ENCODE results near the gene RABGGTA.

The RABGGTA gene

DNA sequence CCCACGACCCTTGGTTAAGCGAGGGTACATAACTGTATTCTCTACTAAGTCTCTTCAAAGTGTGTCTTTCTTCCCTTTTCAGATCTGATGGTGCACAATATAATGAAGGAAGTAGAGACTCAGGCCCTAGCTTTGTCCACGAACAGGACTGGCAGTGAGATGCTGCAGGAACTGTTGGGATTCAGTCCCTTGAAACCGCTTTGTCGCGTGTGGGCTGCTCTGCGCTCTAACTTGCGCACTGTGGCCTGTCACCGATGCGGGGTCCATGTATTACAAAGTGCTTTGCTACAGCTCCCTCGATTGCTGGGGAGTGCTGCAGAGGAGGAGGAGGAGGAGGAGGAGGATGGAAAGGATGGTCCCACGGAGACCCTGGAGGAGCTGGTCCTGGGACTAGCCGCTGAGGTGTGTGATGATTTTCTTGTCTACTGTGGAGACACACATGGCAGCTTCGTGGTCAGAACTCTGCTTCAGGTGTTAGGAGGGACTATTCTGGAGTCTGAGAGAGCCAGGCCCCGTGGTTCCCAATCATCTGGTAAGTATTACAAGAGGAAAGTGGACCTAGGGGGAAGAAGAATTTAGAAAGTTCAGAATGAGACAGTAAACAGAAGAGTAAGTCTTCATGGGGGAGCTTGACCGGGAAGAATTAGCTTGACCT is 29.1 kb upstream of the RABGGTA start:
- no peak for DNase-seq (ENCODE audit: low spot score)

DNA sequence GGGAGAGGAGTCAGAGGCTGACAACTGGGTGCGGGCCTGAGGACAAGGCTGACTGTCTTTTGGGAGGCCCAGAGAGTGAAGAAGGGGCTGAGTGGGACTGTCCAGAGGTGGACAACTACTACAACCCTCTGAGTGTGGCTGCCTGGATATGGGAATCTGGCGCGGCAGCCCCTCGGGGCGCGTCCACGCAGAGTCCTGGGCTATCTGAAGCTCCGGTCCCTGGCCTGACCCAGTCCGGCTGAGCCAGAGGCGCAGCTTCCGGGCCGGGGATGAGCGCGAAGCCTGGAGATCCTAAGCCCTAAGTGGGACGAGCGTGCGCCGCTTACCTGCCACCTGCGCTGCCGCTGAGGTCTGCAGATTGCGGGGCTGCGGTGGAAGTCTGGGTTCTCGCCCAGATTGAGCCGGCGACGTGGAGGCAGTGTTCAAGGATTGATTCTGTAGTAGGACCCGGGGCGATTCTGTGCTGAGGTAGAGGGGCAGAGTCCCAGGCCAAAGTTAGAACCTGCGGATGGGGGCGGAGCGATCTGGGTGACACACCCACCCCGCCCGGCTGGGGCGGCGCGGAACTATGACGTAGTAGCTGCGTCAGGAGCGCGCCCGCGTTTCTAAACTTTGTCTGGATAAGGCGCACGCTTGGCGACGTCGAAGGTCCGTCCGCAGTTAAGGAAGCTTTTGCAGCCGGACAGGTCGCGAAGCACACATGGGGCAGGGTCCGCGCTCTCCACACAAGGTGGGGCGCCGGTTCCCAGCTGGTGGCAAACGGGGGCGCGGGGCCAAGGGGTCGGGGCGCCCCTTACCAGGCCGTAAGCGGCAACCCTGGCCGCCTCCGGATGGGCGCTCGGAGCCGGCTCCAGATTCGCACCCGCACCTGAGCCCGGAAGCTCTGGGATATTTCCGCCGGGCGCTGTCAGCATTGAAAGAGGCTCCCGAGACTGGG is 28.1 kb upstream of the RABGGTA start, which contains the start of the genes DHRS1 and NOP9:
Gene DHRS1 (minus strand): TSS at position 526 of the 937 bp plus-strand sequence. CDS start 674 bp downstream, outside the sequence.
Gene NOP9 (plus strand): TSS at position 596 of the 937 bp plus-strand sequence. CDS start 105 bp downstream, at position 701.
- peak; percentile 96 for DNase-seq (ENCODE audit: low spot score)

DNA sequence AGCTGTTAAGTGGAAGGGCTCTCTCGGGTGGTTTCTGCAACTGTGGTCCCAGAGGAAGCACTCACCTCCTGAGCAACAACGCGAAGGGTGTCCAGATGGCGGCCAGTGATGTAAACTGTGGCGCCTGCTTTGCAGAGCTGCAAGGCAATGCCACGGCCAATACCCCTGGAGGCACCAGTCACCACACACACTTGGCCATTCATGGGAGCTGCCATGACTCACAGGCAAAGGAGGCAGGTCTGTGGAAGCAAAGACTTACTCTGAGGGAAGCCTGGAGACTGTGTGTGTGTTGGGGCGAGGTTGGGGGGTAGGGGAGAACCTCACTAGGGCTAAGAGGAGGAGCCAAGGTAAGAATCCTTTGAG is 27.5 kb upstream of the RABGGTA start:
- peak; percentile 47 for DNase-seq (ENCODE audit: low spot score)

DNA sequence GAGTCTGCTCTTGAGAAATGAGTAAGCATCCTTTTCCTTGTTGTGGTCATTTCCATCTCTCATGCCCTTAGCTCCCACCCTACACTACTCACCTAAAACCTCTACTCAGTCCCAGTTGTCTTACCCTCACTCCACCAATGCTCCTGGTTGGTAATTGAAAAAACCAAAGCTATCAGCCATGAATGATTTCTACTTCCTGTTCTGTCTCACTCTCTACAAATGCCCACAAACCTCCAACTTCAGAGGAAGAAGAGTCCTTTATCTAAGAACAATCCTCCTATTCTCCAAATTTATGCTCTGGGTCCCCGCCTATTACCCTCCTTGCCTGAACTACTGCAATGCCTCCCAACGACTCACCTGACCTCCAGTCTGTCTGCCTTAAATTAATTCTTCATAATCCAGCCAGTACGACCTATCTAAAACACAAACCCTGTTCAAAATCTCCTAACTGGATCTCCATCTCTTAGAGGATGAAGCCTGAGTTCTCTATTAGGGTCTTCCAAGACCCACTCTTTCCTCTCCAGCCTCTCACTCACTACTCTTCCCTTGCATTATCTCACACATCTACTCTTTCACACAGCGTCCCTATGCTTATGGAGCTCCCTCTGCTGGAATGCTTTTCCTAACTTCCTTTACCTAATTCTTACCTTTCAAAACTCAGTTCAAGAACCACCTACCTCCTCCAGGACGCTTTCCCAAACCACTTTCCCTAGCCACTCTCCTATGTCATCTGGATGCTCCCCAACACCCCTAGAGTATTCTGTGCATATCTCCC is 26.0 kb upstream of the RABGGTA start:
- DNase-seq (ENCODE audit: low spot score) = peak; percentile 67

DNA sequence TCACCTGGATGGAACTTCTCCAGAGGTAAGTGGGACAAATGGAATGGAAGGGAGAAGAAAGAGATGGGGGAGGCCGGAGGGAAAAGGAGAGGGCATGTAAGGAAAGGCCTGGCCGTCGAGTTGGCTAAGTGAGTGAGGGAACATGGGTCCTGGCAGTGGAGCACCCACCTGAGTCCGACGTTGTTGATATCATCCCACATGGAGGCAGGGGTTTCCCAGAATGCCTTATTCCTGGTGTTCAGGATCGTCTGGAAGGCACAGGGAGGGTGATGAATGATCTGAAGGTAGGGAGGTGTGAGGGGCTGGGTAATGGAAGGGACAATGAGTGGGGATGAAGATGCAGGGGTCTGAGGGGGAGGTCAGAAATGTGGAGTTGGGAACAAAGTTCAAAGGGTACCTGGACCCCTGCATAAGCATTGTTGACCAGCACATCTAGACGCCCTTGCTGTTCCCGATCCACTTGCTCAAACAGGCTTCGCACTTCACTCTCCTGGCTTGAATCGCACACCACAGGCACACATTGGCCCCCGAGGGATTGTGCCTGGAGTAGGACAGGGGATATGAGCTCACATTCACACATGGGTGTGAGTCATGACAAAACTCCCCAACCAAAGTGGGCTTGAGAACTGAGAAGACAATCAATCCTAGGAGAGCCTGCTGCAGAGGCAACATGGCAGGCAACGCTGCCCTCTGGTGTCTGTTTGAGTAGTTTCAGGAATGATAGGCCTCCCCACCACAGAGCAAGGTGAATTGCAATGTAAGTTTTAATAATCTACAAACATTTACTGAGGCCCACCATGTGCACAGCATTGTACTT is 25.2 kb upstream of the RABGGTA start:
- peak; percentile 79 for DNase-seq (ENCODE audit: low spot score)

DNA sequence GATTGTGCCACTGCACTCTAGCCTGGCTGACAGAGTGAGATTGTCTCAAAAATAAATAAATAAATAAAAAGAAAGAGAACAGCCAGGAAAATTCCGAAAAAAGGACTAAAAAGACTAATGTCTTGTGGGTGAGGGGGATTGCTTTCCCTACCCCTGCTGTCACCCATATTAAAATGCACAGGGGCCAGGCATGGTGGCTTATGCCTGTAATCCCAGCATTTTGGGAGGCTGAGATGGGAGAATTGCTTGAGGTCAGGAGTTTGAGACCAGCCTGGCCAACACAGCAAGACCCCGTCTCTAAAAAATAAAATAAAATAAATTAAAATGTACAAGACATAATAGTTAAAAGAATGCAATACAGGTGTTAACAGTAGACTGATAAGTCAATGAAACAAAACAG is 22.1 kb upstream of the RABGGTA start:
- DNase-seq (ENCODE audit: low spot score) = no peak

DNA sequence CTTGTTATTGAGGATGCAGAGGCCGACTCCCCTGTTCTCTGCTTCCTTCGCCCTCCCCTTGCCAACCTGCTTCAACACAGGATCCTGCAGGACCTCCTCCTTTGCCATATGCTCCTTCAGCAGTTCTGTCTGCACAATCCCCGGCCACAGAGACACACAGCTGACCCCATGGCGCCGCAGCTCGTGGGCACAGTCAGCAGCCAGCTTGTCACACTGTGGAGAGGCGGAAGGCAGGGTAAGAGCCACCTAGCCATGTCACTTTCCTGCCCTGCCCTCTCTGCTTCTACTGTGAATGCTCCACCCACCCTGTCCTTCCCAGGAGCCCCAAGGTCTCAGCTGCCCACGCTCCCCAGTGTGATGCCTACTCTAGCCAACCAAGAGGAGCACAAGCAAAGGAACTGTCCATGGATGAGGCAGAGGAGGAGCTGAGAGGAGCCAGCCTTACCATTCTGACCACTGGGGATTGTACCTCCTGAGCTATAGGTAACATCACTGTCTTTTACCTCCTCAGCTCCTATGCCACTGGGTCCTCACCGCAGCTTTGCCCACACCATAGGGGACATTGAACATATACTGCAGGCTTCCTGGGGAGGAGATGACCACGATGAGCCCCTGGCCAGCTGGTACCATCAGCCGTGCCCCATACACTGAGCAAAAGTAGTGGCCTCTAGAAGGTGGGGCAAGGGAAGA is 20.9 kb upstream of the RABGGTA start:
- no peak for DNase-seq (ENCODE audit: low spot score)

DNA sequence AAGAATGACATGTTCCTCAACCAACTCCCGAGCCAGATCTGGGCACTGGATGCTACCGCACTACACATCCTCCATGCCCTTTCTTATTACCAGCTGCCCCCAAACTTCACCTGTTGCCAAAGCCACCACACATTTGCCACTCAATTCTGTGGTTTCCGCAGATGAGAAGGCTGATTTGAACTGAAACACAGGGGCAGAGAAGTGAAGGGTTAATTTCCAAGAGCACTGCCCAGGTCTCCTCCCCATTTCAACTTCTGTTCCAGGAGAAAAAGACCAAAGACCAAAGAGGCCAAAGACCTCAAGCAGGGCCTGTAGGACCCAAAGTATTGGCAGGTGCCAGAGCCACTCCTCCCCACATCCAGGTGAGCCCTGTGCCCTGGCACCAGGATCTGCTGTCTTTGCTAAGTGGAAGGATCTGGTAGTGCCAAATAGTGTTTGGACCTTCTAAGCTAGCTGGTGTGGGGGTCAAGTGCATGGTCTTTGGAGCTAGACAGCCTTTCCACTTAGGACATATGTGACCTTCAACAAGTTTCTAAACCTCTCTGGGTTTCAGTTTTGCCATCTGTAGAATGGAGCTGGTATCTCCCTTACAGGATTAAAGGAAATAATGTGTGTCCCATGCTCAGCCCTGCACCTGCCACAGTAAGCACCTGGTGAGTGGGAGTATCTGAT is 20.2 kb upstream of the RABGGTA start:
- no peak for DNase-seq (ENCODE audit: low spot score)

DNA sequence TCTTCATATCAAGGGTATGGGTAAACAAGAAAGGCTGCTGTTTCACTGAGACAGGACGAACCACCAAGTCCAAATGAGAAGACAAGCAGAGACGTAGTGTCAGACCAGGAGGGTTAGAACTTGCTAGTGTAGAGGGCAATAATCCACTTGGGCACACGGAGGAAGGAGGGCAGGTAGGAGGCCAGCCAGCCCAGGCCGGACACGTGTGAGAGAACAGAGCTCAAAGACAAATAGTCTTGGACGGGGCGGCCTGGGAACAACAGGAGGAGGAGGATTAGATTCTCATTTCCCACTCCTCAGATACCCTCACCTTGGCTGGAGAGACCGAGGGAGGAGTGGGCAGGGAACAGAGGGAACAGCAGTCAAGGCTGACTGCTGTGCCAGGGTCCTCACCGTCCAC is 19.3 kb upstream of the RABGGTA start:
- DNase-seq (ENCODE audit: low spot score) = no peak

DNA sequence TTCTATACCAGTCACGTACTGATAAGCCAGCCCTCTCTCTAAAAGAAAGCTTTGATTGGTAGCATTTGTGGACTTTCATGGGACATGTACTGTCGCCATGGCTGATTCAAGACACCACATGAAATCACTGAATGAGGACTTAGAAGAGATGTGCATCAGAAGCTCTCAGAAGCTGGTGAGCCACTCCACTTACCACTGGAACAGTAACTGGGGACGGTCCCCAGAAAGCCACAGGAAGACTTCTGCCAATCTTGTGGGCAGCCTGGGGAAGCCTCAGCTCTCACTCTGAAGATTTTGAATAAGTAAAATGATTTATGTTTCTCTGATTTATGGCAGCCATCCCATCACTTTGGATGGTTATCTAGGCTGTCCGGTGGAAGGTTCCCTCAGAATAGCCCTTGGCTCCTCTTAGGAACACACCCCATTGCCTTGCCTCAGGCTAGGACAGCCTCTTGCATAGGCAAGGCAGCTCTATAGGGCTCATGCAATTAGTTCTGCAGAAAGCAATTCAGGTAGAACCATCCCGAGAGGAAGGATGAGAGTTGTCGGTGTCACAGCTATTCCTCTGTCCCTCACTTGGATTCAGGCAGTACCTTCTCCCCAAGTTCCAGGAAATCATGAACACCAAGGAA is 18.4 kb upstream of the RABGGTA start:
- no peak for DNase-seq (ENCODE audit: low spot score)

DNA sequence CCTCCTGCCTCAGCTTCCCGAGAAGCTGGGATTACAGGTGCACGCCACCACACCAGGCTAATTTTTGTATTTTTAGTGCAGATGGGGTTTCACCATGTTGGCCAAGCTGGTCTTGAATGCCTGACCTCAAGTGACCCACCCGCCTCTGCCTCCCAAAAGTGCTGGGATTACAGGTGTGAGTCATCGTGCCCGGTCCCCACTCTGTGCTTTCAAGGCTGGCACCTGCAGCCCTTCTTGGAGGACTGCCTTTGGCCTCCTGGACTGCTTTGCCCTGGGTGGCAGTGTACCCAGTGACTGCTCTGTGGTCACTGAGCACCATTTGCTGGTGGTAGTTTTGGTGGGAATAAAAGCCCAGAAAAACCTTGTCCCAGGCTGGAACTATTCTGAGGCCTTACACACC is 15.6 kb upstream of the RABGGTA start:
- DNase-seq (ENCODE audit: low spot score) = no peak

DNA sequence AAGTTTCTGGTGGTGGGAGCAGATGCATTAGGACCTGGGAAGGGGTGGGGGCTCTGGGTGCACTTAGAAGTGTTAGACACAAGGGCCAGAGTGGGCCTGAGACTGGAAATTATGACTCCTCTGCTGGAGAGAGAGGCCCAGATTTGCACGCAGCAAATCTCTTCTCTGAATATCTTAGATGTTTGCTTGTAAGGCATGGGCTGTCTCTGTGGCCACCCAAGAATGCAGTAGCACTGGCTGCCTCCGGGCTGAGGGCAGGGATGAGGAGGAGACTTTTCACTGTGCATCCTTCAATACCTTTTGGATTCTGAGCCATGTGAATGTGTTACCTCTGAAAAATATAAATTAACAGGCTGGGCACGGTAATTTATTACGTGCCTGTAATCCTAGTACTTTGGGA is 14.0 kb upstream of the RABGGTA start:
- DNase-seq (ENCODE audit: low spot score) = no peak

DNA sequence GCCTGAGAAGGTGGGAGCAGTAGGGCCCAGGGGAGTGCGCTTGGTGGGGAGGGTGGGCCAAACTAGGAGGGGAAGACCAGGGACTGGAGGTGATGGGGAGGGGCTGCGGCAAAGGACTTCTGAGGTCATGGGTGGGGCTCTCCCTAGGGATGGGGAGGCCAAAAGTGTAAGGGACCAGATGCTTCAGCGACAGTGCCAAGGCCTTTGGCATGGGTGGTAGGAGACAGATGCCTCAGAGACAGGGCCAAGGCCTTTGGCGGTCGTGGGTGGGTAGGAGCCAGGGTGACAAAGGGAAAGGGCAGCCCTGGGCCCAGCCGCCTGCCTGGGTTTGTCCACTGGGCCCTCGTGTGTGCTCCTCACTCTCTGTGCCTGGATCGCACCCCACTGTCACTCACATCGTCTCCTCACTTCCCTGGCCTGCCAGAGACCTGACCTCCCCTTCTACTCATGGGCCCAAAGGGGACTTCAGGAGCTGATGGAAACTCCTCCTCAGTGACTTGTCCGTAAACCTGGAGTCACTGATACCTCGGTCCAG is 13.2 kb upstream of the RABGGTA start:
- no peak for DNase-seq (ENCODE audit: low spot score)

DNA sequence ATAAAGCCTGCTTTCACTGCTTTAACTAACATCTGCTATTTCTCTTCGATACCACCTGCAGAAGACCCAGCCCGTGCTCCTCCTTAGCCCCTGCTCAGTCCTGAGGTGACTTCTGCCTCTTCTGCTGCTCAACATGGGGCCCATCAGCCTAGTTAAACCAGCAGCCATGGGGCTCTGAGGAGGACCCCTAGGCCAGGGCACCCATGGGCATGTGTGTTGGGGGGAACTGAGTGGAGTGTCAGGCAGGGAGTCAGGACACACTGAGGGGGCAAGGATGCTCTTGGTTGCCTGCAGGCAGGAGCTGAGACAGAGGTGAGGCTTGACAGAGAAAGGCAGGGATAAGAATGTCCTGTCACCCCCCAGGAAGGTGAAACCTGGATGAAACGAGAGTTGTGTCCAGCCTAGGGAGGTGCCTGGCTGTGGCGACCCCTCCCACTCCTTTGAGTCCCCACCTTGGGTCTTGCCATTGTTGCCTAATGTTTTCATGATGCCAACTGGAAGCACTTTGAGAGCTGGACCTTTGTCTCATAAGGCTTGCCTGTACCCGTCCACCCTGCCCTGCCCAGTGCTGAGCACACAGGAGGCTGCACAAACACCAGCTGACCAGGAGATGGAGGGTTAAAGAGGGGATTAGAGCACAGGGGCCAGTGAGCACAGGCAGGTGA is 12.5 kb upstream of the RABGGTA start:
- no peak for DNase-seq (ENCODE audit: low spot score)

DNA sequence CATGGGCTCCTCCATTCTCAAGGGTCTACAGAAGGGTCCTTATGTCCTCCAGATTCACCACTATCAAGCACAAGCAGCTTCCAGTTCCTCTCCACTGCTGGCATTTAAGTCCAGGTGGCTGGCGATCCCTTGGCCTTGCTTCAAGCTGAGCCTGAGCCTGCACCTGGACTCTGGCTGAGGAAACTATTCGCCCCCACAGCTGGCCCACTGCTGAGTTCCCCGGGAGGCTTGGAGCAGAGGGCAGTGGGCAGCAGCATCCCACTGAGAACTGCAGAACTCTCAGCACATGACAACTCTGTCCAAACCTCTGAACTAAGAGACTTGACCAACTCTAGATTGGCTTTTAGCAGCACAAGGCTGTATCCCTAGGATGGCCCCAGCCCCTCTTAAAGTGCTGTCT is 11.3 kb upstream of the RABGGTA start:
- DNase-seq (ENCODE audit: low spot score) = no peak

DNA sequence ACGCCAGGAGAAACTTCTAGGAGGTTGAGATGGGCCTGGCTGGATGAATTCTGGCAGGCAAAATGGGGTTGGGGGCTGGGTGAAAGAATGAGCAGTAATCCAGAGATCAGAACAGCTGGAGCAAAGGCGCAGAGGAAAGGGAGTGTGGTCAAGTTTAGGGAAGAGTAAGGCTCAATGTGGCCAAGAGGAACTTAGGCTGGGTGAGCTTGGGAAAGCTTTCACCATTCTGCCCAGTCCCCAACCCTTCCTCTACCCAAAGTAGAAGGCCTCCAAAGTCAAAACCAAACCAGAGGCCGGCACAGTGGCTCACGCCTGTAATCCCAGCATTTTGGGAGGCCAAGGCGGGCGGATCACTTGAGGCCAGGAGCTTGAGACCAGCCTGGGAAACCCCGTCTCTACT is 10.2 kb upstream of the RABGGTA start:
- no peak for DNase-seq (ENCODE audit: low spot score)

DNA sequence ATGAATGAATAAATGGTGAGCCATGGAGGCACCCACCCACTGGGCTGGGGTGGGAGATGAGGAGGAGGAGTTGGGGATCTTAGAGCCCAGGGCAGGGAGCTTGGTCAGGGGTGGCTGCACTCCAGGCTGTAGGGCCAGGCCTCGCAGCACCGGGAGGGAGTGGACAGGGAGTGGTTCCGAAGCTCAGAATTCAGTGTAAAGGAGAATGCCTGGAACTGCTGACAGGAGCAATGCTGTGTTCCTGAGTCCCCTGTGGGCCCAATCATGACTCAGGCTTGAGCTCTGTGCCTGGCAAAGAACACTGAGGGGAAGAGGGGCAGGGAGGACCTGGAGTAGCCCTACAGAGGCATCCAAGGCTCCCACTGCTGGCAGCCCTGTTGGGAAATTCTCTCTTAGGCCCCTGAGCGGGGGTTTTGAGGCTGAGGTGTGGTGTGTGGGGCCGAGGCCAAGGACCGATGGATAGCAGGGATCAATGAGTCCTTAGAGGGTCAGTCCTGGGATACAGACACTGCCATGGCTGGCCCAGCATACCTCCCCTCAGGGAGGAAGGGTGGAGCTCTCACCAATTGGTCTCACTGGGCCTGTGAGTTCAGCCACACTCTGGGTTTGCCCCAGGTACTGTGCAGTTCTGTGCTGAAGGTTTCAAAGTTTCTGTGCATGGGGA is 9.5 kb upstream of the RABGGTA start:
- DNase-seq (ENCODE audit: low spot score) = no peak
